Naive B cell (primary cell): Measurements from ENCODE around the gene CLIP4. TPM values are rescaled to one million over a fixed set of nuclear protein-coding genes. Genes with fewer than 3 reads are reported as not detected.

Experiments used
- ATAC-seq, 2 donors: fragments of 150-1000 bp; cut with Tn5 transposase; 2 replicates each; pipeline ENCODE4 v1.10.0; 2021; ENCODE audit warnings: low read depth in 2 of 2, mild to moderate bottlenecking in 2 of 2, moderate library complexity in 2 of 2
- DNase-seq: peaks from one replicate; pipeline ENCODE4 v3.0.0; 2022
- H3K27ac Mint-ChIP-seq, 6 donors: one replicate each; pipeline ENCODE4 v1.8.0; 2020 to 2022; ENCODE audit warnings: mild to moderate bottlenecking in 6 of 6, mixed read lengths in 6 of 6, moderate library complexity in 5 of 6, inconsistent platforms in 2 of 6
- H3K27me3 Mint-ChIP-seq, 3 donors: one replicate each; pipeline ENCODE4 v1.8.0; 2021 to 2022; ENCODE audit warnings: mixed read lengths in 3 of 3, mild to moderate bottlenecking in 1 of 3
- H3K36me3 Mint-ChIP-seq, 2 donors: one replicate each; pipeline ENCODE4 v1.8.0; 2020 to 2022; ENCODE audit warnings: mixed read lengths in 2 of 2, inconsistent platforms in 1 of 2, mild to moderate bottlenecking in 1 of 2
- H3K4me1 Mint-ChIP-seq, 3 donors: one replicate each; pipeline ENCODE4 v1.8.0; 2020 to 2022; ENCODE audit warnings: mixed read lengths in 3 of 3, inconsistent platforms in 1 of 3, mild to moderate bottlenecking in 1 of 3, moderate library complexity in 1 of 3
- H3K4me3 Mint-ChIP-seq, 8 donors: one replicate each; pipeline ENCODE4 v1.8.0; 2020 to 2022; ENCODE audit warnings: mild to moderate bottlenecking in 8 of 8, mixed read lengths in 8 of 8, moderate library complexity in 8 of 8, inconsistent platforms in 2 of 8
- H3K9me3 Mint-ChIP-seq, 7 donors: one replicate each; pipeline ENCODE4 v1.8.0; 2020 to 2022; ENCODE audit warnings: mixed read lengths in 7 of 7, mild to moderate bottlenecking in 5 of 7, inconsistent platforms in 2 of 7, moderate library complexity in 1 of 7
- polyA plus RNA-seq, 6 donors: library from polyadenylated mRNA; unstranded; fragments of 300-500 nt; fragmentation: Illumina TruSeq; gene quantifications; one replicate each; pipeline ENCODE4 v1.2.3, GENCODE V29; 2021; ENCODE audit warnings: low read depth in 6 of 6

Gene CLIP4
- polyA plus RNA-seq, 6 donors from 2014 or later = 1.7 to 3.3 (median 2.8) TPM

DNA sequence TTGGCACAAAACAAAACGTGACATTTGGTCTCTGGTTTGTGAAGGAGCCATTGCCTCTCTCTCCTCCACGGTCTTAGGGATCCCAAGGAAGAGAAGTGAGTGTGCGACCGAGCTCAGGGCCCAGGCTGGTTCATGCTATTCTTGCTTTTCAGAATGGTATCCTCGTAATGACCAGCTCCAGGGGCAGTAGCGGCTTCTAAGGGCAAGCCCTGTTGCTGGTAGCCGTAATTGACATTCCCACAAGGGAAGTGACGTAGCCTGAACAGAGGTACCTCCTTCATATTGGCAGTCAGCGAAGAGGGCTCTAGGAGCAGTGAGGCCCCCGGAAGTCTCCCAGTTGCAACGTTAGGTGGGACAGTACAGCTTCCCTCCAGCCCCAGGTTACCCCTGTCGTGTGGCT is 77.9 kb downstream of the CLIP4 start:
- Mint-ChIP-seq H3K36me3 (no peaks in the 10 kb centered on the region), H3K9me3 (peaks cover 0 to 2% (median 0%) of the 10 kb centered on the region in 7 donors), H3K4me3 (no peak overlapping the region)

DNA sequence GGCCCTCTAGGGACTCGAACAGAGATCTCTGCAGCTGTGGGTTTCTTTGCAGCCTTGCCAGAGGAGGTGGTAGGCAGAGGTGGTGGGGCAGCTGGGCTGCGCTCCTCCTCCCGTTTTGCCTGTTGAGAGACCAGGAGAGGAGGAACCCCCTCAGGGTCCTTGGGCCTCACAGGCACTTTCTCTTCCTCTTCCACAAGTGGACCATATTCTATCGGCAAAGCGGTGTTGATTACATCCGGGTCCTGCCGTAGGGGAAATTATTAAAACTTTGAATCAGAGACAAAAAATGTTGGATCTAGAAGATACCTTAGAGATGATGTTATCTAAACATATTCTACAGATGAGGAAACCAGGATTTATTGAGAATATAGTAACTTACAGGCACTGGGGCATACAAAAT is 78.5 kb downstream of the CLIP4 start:
- Mint-ChIP-seq H3K27me3 (peaks cover 0 to 10% (median 0%) of the 10 kb centered on the region in 3 donors), H3K27ac (no peak overlapping the region), H3K4me3 (no peak overlapping the region), H3K36me3 (no peaks in the 10 kb centered on the region), H3K4me1 (peaks cover 0 to 12% (median 0%) of the 10 kb centered on the region in 3 donors), H3K9me3 (no peaks in the 10 kb centered on the region)
- no peak for ATAC-seq
- no peak for DNase-seq

More for the DNA sequence above, 77.9 kb downstream of the CLIP4 start:
- Mint-ChIP-seq H3K27me3 (peaks cover 0 to 10% (median 0%) of the 10 kb centered on the region in 3 donors), H3K27ac (no peak overlapping the region), H3K4me1 (peaks cover 0 to 13% (median 0%) of the 10 kb centered on the region in 3 donors)
- no peak for DNase-seq
- no peak for ATAC-seq

DNA sequence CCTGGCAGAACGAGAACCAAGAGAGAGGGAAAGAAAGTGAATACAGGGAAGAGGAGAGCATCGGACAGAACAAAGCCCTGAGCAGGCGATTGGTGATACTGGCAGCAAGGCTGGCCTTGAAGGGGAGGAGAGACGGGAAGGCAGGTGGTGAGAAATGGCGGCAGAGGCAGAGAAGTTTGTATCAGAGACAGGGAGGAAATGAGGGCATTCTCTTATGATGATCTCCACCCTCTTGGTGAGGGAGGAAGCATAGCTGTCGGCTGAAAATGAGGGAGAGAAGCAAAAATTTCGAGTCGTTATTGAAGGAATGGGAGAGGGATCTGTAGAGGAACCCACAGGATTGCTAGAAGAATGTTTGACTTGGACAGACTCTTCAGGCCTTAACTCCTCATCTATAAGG is 80.6 kb downstream of the CLIP4 start:
- H3K27me3 Mint-ChIP-seq = peaks cover 0 to 10% (median 0%) of the 10 kb centered on the region in 3 donors
- H3K4me1 Mint-ChIP-seq = no peaks in the 10 kb centered on the region
- H3K9me3 Mint-ChIP-seq = no peaks in the 10 kb centered on the region
- no peaks in the 10 kb centered on the region for H3K36me3 Mint-ChIP-seq
- no peak for DNase-seq
- no peak overlapping the region for H3K27ac Mint-ChIP-seq
- H3K4me3 Mint-ChIP-seq = no peak overlapping the region
- ATAC-seq = no peak

- no peaks in the 10 kb centered on the region for H3K4me1 Mint-ChIP-seq
- H3K27me3 Mint-ChIP-seq = peaks cover 0 to 10% (median 0%) of the 10 kb centered on the region in 3 donors
- H3K4me3 Mint-ChIP-seq = no peak overlapping the region
- H3K9me3 Mint-ChIP-seq = no peaks in the 10 kb centered on the region
- peak; percentile 62 to 69 for ATAC-seq
- no peak overlapping the region for H3K27ac Mint-ChIP-seq
- DNase-seq = peak; percentile 41
- H3K36me3 Mint-ChIP-seq = no peaks in the 10 kb centered on the region
These were observed 81.9 kb downstream of the CLIP4 start for GRCh38 chr2:29196792-29197788.

GRCh38 chr2:29201979-29202378 is 86.8 kb downstream of the CLIP4 start:
- no peak overlapping the region for H3K4me3 Mint-ChIP-seq
- H3K36me3 Mint-ChIP-seq = no peaks in the 10 kb centered on the region
- ATAC-seq (no peak), DNase-seq (no peak)
- no peaks in the 10 kb centered on the region for H3K9me3 Mint-ChIP-seq
- no peaks in the 10 kb centered on the region for H3K4me1 Mint-ChIP-seq
- H3K27me3 Mint-ChIP-seq = peaks cover 0 to under 1% (median 0%) of the 10 kb centered on the region in 3 donors
- H3K27ac Mint-ChIP-seq = no peak overlapping the region

DNA sequence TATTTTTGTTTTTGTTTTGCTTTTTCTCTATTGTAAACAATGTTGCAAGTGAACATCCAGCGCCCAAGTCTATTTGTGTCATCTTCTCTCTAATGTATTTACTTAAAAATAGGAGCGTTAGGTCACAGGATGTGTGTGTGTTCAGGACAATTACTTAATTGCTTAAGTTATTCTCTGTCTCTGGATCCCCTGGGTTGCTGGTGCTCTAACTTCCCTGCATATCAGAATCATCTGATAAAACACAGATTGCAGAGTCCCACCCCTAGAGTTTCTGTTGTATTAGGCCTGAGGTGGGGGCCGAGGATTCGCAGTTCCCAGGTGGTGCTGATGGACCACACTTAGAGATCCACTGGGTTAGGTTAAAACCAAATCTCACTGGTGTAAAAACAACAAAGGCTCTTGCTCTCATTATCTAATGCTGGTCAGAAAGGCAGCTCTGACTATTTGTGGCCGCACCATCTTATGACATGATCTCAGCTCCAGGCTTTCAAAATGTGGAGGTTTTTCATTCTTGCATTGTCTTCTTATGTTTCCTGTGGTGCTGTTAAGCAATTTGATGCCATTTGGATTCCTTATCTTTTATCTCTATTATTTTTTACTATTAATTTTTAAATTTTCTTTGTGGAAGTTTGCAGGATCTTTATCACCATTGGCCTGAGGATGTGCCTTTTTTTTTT is 87.7 kb downstream of the CLIP4 start:
- DNase-seq (no peak), ATAC-seq (no peak)
- no peaks in the 10 kb centered on the region for H3K36me3 Mint-ChIP-seq
- H3K27me3 Mint-ChIP-seq = peaks cover 0 to 4% (median 0%) of the 10 kb centered on the region in 3 donors
- no peak overlapping the region for H3K4me3 Mint-ChIP-seq
- H3K9me3 Mint-ChIP-seq = no peaks in the 10 kb centered on the region
- peak overlapping the region in 2 of 6 donors; percentile 24 to 42 for H3K27ac Mint-ChIP-seq
- no peaks in the 10 kb centered on the region for H3K4me1 Mint-ChIP-seq

- Mint-ChIP-seq H3K4me3 (no peak overlapping the region), H3K9me3 (no peaks in the 10 kb centered on the region), H3K4me1 (no peaks in the 10 kb centered on the region), H3K36me3 (no peaks in the 10 kb centered on the region), H3K27me3 (peaks cover 0 to 4% (median 0%) of the 10 kb centered on the region in 3 donors), H3K27ac (no peak overlapping the region)
- DNase-seq (no peak), ATAC-seq (no peak)
These were observed 91.7 kb downstream of the CLIP4 start for GRCh38 chr2:29206941-29207340.

- no peak overlapping the region for H3K27ac Mint-ChIP-seq
- H3K4me3 Mint-ChIP-seq = no peak overlapping the region
- H3K36me3 Mint-ChIP-seq = no peaks in the 10 kb centered on the region
- DNase-seq (no peak), ATAC-seq (no peak)
- H3K4me1 Mint-ChIP-seq = no peaks in the 10 kb centered on the region
- H3K27me3 Mint-ChIP-seq = peaks cover 0 to 4% (median 0%) of the 10 kb centered on the region in 3 donors
- H3K9me3 Mint-ChIP-seq = no peaks in the 10 kb centered on the region
These were observed 92.3 kb downstream of the CLIP4 start for GRCh38 chr2:29207352-29208148.

DNA sequence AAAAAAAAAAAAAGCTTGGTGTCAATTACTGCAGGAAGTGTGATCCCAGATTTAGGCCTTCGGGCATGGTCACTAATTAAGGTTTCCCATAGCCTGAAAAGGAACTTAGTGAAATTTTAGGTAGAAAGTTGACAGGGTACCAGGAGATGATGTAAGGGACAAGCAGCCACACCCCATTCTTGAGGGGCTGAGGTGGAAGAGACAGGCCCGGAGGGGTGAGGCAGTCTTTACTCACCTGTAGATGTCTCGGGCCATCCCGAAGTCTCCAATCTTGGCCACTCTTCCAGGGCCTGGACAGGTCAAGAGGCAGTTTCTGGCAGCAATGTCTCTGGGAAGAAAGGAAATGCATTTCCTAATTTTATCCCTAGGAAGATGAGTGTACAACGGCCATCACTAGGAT is 94.3 kb downstream of the CLIP4 start:
- Mint-ChIP-seq H3K36me3 (no peaks in the 10 kb centered on the region), H3K27me3 (peaks cover 0 to 4% (median 0%) of the 10 kb centered on the region in 3 donors), H3K27ac (no peak overlapping the region), H3K4me3 (no peak overlapping the region), H3K4me1 (no peaks in the 10 kb centered on the region), H3K9me3 (no peaks in the 10 kb centered on the region)
- DNase-seq (no peak), ATAC-seq (no peak)

- Mint-ChIP-seq H3K27me3 (peaks cover 0 to 3% (median 0%) of the 10 kb centered on the region in 3 donors), H3K9me3 (no peaks in the 10 kb centered on the region), H3K36me3 (no peaks in the 10 kb centered on the region), H3K4me3 (peak overlapping the region in 1 of 8 donors; percentile 52), H3K4me1 (no peaks in the 10 kb centered on the region), H3K27ac (no peak overlapping the region)
- ATAC-seq (no peak), DNase-seq (no peak)
These were observed 96.8 kb downstream of the CLIP4 start for GRCh38 chr2:29212009-29212408.

- Mint-ChIP-seq H3K27ac (no peak overlapping the region), H3K27me3 (no peaks in the 10 kb centered on the region), H3K36me3 (no peaks in the 10 kb centered on the region), H3K4me1 (no peaks in the 10 kb centered on the region), H3K9me3 (no peaks in the 10 kb centered on the region), H3K4me3 (no peak overlapping the region)
- DNase-seq (no peak), ATAC-seq (no peak)
These were observed 98.7 kb downstream of the CLIP4 start for GRCh38 chr2:29213888-29214291.

- H3K36me3 Mint-ChIP-seq = no peaks in the 10 kb centered on the region
- H3K27me3 Mint-ChIP-seq = no peaks in the 10 kb centered on the region
- H3K4me3 Mint-ChIP-seq = no peak overlapping the region
- peak overlapping the region in 1 of 6 donors; percentile 74 for H3K27ac Mint-ChIP-seq
- H3K4me1 Mint-ChIP-seq = no peaks in the 10 kb centered on the region
- H3K9me3 Mint-ChIP-seq = no peaks in the 10 kb centered on the region
- no peak for ATAC-seq
- no peak for DNase-seq
These were observed 99.9 kb downstream of the CLIP4 start for GRCh38 chr2:29215073-29215472.
